GM12878 (cell line): ENCODE data around the gene MAML3. TPM values are rescaled to one million over a fixed set of nuclear protein-coding genes. Genes with fewer than 3 reads are reported as not detected.

Experiments used
- IKZF2 ChIP-seq, 2 experiments: fragments of 450-650 bp; IDR thresholded peaks; 2 replicates each; pipeline ENCODE4 v1.6.1; 2017; ENCODE audit warnings: mild to moderate bottlenecking in 2 of 2, moderate library complexity in 2 of 2
- MTA2 ChIP-seq: fragments of 450-650 bp; IDR thresholded peaks from 2 replicates; pipeline ENCODE4 v1.6.1; 2016; ENCODE audit warnings: low read depth, mild to moderate bottlenecking, moderate library complexity
- MTA3 ChIP-seq: IDR thresholded peaks from 2 replicates; pipeline ENCODE4 v1.6.1; 2012; ENCODE audit warnings: low read length, inconsistent platforms, borderline replicate concordance
- POLR2AphosphoS2 ChIP-seq: IDR thresholded peaks from 2 replicates; pipeline ENCODE4 v1.6.1; 2011; ENCODE audit warnings: low read depth, mild to moderate bottlenecking, low read length, improper control_type of control experiment, moderate library complexity
- polyA plus RNA-seq, 11 experiments: library from polyadenylated mRNA; depleted of rRNA in 4 of 11; unstranded in 6 of 11; stranded (reverse) in 5 of 11; fragments of >200 nt; fragmentation: Nextera tagmentation in 4 of 11; fragmentation: Illumina TruSeq in 1 of 11; extraction: Ambion mirVana in 4 of 11; extraction: Trizol in 1 of 11; gene quantifications; 1 replicate in 1 of 11; 2 replicates in 10 of 11; pipeline versions ENCODE4 v1.2.1 to v1.2.3, GENCODE V29; 2011 to 2016; ENCODE audit warnings: inconsistent platforms in 2 of 11, missing spikeins in 2 of 11, low read depth in 1 of 11
- total RNA-seq, 4 experiments: library from RNA; depleted of rRNA in 3 of 4; stranded (reverse); fragments of >200 nt in 3 of 4; fragmentation: Illumina TruSeq in 1 of 4; extraction: Trizol in 1 of 4; gene quantifications; 2 replicates each; pipeline versions ENCODE4 v1.2.1 to v1.2.3, GENCODE V29; 2013 to 2021
- TF ChIP-seq, protein P1 (sequence below): fragments of 450-650 bp; conservative IDR thresholded peaks from 2 replicates; pipeline ENCODE4 v1.6.1; 2017; ENCODE audit warnings: mild to moderate bottlenecking, moderate library complexity
- TF ChIP-seq, protein P2 (sequence below): fragments of 450-650 bp; IDR thresholded peaks from 2 replicates; pipeline ENCODE4 v1.6.1; 2017; ENCODE audit warnings: mild to moderate bottlenecking, low read depth, inconsistent platforms; ENCODE audit not compliant: poor library complexity, severe bottlenecking
- TF ChIP-seq, protein P3 (sequence below): IDR thresholded peaks from 2 replicates; pipeline ENCODE4 v1.6.1; 2011; ENCODE audit warnings: borderline replicate concordance, low read depth, mild to moderate bottlenecking, moderate library complexity, low read length; ENCODE audit not compliant: insufficient read depth, poor library complexity, severe bottlenecking
- TF ChIP-seq, protein P4 (sequence below): fragments of 150-350 bp; IDR thresholded peaks from 2 replicates; pipeline ENCODE4 v1.6.1; 2014; ENCODE audit warnings: mild to moderate bottlenecking, low read depth, low read length
- TF ChIP-seq, protein P5 (sequence below): IDR thresholded peaks from 2 replicates; pipeline ENCODE4 v1.6.1; 2011; ENCODE audit warnings: borderline replicate concordance, low read depth, mild to moderate bottlenecking, moderate library complexity, mixed read lengths, low read length; ENCODE audit not compliant: insufficient read depth; ENCODE audit errors: extremely low read length
- TF ChIP-seq, protein P6 (sequence below): IDR thresholded peaks from 2 replicates; pipeline ENCODE4 v1.6.1; 2012; ENCODE audit warnings: low read length, inconsistent platforms

Gene MAML3
- total and polyA plus RNA-seq, 10 of the 15 experiments (the other 5 are each of a cell fraction or from before 2014, with no cell fraction given), result under 0.01 to 0.53 (median 0.06) TPM; not detected in 2

DNA sequence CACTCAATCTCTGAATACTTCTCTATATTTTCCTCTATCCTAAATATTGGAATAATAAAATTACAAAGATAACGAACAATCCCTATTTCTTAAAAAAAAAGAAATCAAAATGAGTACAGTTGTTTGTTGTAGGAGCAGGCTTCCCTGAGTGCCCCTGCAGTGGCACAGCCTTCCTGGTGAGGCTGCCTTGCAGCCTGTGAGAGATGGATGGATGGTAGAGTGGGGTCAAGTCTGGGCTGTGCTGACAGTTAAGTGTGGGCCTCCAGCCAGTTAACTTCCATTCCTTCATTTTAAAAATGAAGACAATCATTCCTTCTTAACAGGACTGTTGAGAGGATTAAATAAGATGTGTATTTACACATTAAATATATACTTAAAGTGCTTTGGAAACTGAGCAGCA lies 351.5 kb downstream of the MAML3 start (continued):
- TF ChIP-seq, protein P1, sequence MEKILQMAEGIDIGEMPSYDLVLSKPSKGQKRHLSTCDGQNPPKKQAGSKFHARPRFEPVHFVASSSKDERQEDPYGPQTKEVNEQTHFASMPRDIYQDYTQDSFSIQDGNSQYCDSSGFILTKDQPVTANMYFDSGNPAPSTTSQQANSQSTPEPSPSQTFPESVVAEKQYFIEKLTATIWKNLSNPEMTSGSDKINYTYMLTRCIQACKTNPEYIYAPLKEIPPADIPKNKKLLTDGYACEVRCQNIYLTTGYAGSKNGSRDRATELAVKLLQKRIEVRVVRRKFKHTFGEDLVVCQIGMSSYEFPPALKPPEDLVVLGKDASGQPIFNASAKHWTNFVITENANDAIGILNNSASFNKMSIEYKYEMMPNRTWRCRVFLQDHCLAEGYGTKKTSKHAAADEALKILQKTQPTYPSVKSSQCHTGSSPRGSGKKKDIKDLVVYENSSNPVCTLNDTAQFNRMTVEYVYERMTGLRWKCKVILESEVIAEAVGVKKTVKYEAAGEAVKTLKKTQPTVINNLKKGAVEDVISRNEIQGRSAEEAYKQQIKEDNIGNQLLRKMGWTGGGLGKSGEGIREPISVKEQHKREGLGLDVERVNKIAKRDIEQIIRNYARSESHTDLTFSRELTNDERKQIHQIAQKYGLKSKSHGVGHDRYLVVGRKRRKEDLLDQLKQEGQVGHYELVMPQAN, result no peak
- TF ChIP-seq, protein P2, sequence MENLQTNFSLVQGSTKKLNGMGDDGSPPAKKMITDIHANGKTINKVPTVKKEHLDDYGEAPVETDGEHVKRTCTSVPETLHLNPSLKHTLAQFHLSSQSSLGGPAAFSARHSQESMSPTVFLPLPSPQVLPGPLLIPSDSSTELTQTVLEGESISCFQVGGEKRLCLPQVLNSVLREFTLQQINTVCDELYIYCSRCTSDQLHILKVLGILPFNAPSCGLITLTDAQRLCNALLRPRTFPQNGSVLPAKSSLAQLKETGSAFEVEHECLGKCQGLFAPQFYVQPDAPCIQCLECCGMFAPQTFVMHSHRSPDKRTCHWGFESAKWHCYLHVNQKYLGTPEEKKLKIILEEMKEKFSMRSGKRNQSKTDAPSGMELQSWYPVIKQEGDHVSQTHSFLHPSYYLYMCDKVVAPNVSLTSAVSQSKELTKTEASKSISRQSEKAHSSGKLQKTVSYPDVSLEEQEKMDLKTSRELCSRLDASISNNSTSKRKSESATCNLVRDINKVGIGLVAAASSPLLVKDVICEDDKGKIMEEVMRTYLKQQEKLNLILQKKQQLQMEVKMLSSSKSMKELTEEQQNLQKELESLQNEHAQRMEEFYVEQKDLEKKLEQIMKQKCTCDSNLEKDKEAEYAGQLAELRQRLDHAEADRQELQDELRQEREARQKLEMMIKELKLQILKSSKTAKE, result no peak
- TF ChIP-seq, protein P3, sequence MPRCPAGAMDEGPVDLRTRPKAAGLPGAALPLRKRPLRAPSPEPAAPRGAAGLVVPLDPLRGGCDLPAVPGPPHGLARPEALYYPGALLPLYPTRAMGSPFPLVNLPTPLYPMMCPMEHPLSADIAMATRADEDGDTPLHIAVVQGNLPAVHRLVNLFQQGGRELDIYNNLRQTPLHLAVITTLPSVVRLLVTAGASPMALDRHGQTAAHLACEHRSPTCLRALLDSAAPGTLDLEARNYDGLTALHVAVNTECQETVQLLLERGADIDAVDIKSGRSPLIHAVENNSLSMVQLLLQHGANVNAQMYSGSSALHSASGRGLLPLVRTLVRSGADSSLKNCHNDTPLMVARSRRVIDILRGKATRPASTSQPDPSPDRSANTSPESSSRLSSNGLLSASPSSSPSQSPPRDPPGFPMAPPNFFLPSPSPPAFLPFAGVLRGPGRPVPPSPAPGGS, result no peak
- TF ChIP-seq MTA3 (no peak), MTA2 (no peak), IKZF2 (IDR thresholded peaks at IDR 0.05) (no peak), POLR2AphosphoS2 (no peak)
- TF ChIP-seq, protein P4, sequence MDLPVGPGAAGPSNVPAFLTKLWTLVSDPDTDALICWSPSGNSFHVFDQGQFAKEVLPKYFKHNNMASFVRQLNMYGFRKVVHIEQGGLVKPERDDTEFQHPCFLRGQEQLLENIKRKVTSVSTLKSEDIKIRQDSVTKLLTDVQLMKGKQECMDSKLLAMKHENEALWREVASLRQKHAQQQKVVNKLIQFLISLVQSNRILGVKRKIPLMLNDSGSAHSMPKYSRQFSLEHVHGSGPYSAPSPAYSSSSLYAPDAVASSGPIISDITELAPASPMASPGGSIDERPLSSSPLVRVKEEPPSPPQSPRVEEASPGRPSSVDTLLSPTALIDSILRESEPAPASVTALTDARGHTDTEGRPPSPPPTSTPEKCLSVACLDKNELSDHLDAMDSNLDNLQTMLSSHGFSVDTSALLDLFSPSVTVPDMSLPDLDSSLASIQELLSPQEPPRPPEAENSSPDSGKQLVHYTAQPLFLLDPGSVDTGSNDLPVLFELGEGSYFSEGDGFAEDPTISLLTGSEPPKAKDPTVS, result no peak
- TF ChIP-seq, protein P5, sequence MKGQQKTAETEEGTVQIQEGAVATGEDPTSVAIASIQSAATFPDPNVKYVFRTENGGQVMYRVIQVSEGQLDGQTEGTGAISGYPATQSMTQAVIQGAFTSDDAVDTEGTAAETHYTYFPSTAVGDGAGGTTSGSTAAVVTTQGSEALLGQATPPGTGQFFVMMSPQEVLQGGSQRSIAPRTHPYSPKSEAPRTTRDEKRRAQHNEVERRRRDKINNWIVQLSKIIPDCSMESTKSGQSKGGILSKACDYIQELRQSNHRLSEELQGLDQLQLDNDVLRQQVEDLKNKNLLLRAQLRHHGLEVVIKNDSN, result no peak
- TF ChIP-seq, protein P6, sequence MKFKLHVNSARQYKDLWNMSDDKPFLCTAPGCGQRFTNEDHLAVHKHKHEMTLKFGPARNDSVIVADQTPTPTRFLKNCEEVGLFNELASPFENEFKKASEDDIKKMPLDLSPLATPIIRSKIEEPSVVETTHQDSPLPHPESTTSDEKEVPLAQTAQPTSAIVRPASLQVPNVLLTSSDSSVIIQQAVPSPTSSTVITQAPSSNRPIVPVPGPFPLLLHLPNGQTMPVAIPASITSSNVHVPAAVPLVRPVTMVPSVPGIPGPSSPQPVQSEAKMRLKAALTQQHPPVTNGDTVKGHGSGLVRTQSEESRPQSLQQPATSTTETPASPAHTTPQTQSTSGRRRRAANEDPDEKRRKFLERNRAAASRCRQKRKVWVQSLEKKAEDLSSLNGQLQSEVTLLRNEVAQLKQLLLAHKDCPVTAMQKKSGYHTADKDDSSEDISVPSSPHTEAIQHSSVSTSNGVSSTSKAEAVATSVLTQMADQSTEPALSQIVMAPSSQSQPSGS, result no peak
